HEK293T (cell line): ENCODE results near the gene KRTAP11-1.

Experiments used
- CTCF ChIA-PET: fragments of 350-600 bp; formaldehyde crosslinking; extraction: SDS; loops from one replicate; lab custom pipeline; 2021; ENCODE audit warnings: antibody characterized with exemption, inconsistent platforms; lab: Yijun Ruan, JAX
- POLR2A ChIA-PET: fragments of 350-600 bp; formaldehyde crosslinking; extraction: SDS; loops from one replicate; lab custom pipeline; 2020; ENCODE audit warnings: antibody characterized with exemption, inconsistent platforms; lab: Yijun Ruan, JAX
- DNase-seq: peaks from one replicate; pipeline ENCODE4 v3.0.0; 2012; ENCODE audit warnings: mixed read lengths; ENCODE audit errors: extremely low spot score
- ARNT ChIP-seq: fragments of 450-650 bp; IDR thresholded peaks from 2 replicates; pipeline ENCODE4 v1.6.1; 2017; ENCODE audit warnings: mild to moderate bottlenecking
- BHLHE40 ChIP-seq: fragments of 450-650 bp; IDR thresholded peaks from 2 replicates; pipeline ENCODE4 v1.6.1; 2016; ENCODE audit warnings: mild to moderate bottlenecking, moderate library complexity, borderline replicate concordance
- CTBP1 ChIP-seq: fragments of 450-650 bp; IDR thresholded peaks from 2 replicates; pipeline ENCODE4 v1.6.1; 2016; ENCODE audit warnings: borderline replicate concordance
- ELF4 ChIP-seq: fragments of 450-650 bp; IDR thresholded peaks from 2 replicates; pipeline ENCODE4 v1.6.1; 2017; ENCODE audit warnings: antibody characterized with exemption
- FOXA1 ChIP-seq: fragments of 450-650 bp; IDR thresholded peaks from 2 replicates; pipeline ENCODE4 v1.6.1; 2016; ENCODE audit warnings: mild to moderate bottlenecking
- FOXK2 ChIP-seq: fragments of 450-650 bp; IDR thresholded peaks from 2 replicates; pipeline ENCODE4 v1.6.1; 2016; ENCODE audit warnings: mild to moderate bottlenecking
- FOXM1 ChIP-seq: fragments of 450-650 bp; IDR thresholded peaks from 2 replicates; pipeline ENCODE4 v1.6.1; 2017; ENCODE audit warnings: mild to moderate bottlenecking, borderline replicate concordance
- HDGF ChIP-seq: fragments of 450-650 bp; IDR thresholded peaks from 2 replicates; pipeline ENCODE4 v1.6.1; 2017; ENCODE audit warnings: antibody characterized with exemption, borderline replicate concordance
- L3MBTL2 ChIP-seq: fragments of 450-650 bp; conservative IDR thresholded peaks from 2 replicates; pipeline ENCODE4 v1.6.1; 2016; ENCODE audit warnings: mild to moderate bottlenecking
- LEF1 ChIP-seq: fragments of 450-650 bp; IDR thresholded peaks from 2 replicates; pipeline ENCODE4 v1.6.1; 2017; ENCODE audit warnings: mild to moderate bottlenecking, borderline replicate concordance
- NFRKB ChIP-seq: fragments of 450-650 bp; IDR thresholded peaks from 2 replicates; pipeline ENCODE4 v1.6.1; 2016; ENCODE audit warnings: mild to moderate bottlenecking, moderate library complexity
- PKNOX1 ChIP-seq: fragments of 450-650 bp; IDR thresholded peaks from 2 replicates; pipeline ENCODE4 v1.6.1; 2016
- SP1 ChIP-seq: fragments of 450-650 bp; IDR thresholded peaks from 2 replicates; pipeline ENCODE4 v1.6.1; 2017
- SUZ12 ChIP-seq: fragments of 450-650 bp; IDR thresholded peaks from 2 replicates; pipeline ENCODE4 v1.6.1; 2016; ENCODE audit warnings: mild to moderate bottlenecking
- TARDBP ChIP-seq: fragments of 450-650 bp; IDR thresholded peaks from 2 replicates; pipeline ENCODE4 v1.6.1; 2016
- ZNF384 ChIP-seq: fragments of 450-650 bp; IDR thresholded peaks from 2 replicates; pipeline ENCODE4 v1.6.1; 2016

Gene KRTAP11-1

GRCh38 chr21:30881480-30881879 lies at the start of gene KRTAP11-1:
KRTAP11-1 (minus strand) TSS chr21:30881580; CDS start chr21:30881524, 56 bp downstream.
- DNase-seq, result no peak
- TF ChIP-seq LEF1, result no peak
- no peak for TF ChIP-seq FOXK2
- no peak for TF ChIP-seq ZNF384
- TF ChIP-seq FOXA1, result no peak
- no peak for TF ChIP-seq TARDBP
- TF ChIP-seq NFRKB, result no peak
- no peak for TF ChIP-seq PKNOX1
- TF ChIP-seq ELF4, result no peak
- no peak for TF ChIP-seq FOXM1
- no peak for TF ChIP-seq SP1
- no peak for TF ChIP-seq L3MBTL2
- TF ChIP-seq SUZ12, result no peak
- no peak for TF ChIP-seq HDGF
- no peak for TF ChIP-seq CTBP1
- no peak for TF ChIP-seq BHLHE40
- TF ChIP-seq ARNT, result no peak
- CTCF ChIA-PET, result no interaction called here
- POLR2A ChIA-PET, result no interaction called here

- TF ChIP-seq ARNT (no peak), SP1 (no peak), HDGF (no peak), SUZ12 (no peak), ELF4 (no peak), PKNOX1 (no peak), FOXK2 (no peak)
- POLR2A ChIA-PET, result no interaction called here
- no peak for DNase-seq
- CTCF ChIA-PET, result no interaction called here
Observed at GRCh38 chr21:30924146-30924700, 42.8 kb upstream of the KRTAP11-1 start.

- ChIA-PET CTCF (no interaction called here), POLR2A (no interaction called here)
- no peak for TF ChIP-seq TARDBP
- no peak for TF ChIP-seq FOXM1
- TF ChIP-seq FOXA1, result no peak
- TF ChIP-seq ARNT, result no peak
- no peak for TF ChIP-seq LEF1
- no peak for TF ChIP-seq CTBP1
- TF ChIP-seq ELF4, result no peak
- no peak for TF ChIP-seq HDGF
- no peak for TF ChIP-seq L3MBTL2
- TF ChIP-seq ZNF384, result no peak
- TF ChIP-seq SUZ12, result no peak
- no peak for TF ChIP-seq SP1
- TF ChIP-seq FOXK2, result no peak
- TF ChIP-seq BHLHE40, result no peak
- no peak for TF ChIP-seq PKNOX1
- TF ChIP-seq NFRKB, result no peak
Observed at GRCh38 chr21:30921129-30921528, 39.7 kb upstream of the KRTAP11-1 start.

GRCh38 chr21:30917557-30917956 lies 36.2 kb upstream of the KRTAP11-1 start:
- CTCF ChIA-PET, result no interaction called here

More at GRCh38 chr21:30921129-30921528, 39.7 kb upstream of the KRTAP11-1 start:
- DNase-seq, result no peak

GRCh38 chr21:30900881-30901280 lies 19.5 kb upstream of the KRTAP11-1 start:
- CTCF ChIA-PET, result no interaction called here

More at GRCh38 chr21:30917557-30917956, 36.2 kb upstream of the KRTAP11-1 start:
- TF ChIP-seq BHLHE40 (no peak), SP1 (no peak), ELF4 (no peak), FOXK2 (no peak), NFRKB (no peak), PKNOX1 (no peak), SUZ12 (no peak), HDGF (no peak), TARDBP (no peak), FOXA1 (no peak), FOXM1 (no peak), L3MBTL2 (no peak), ARNT (no peak), ZNF384 (no peak), LEF1 (no peak), CTBP1 (no peak)
- POLR2A ChIA-PET, result no interaction called here
- DNase-seq, result no peak

More at GRCh38 chr21:30900881-30901280, 19.5 kb upstream of the KRTAP11-1 start:
- TF ChIP-seq LEF1, result no peak
- no peak for TF ChIP-seq FOXA1
- no peak for TF ChIP-seq BHLHE40
- TF ChIP-seq HDGF, result no peak
- POLR2A ChIA-PET, result no interaction called here
- DNase-seq, result no peak
